Muscle layer of colon (tissue), 2 donors: Measurements from ENCODE around the gene TRAF3.

Experiments used
- H3K27ac ChIP-seq: one replicate; pipeline ENCODE4 v1.7.0; 2013; ENCODE audit warnings: low read depth, mild to moderate bottlenecking, low read length, moderate library complexity
- H3K27me3 ChIP-seq, 2 donors: one replicate each; pipeline ENCODE4 v1.7.0; 2013; ENCODE audit warnings: low read length in 2 of 2, mild to moderate bottlenecking in 2 of 2; ENCODE audit not compliant: insufficient read depth in 2 of 2, control insufficient read depth in 1 of 2
- H3K36me3 ChIP-seq: one replicate; pipeline ENCODE4 v1.7.0; 2013; ENCODE audit warnings: mild to moderate bottlenecking, low read length; ENCODE audit not compliant: insufficient read depth
- H3K4me1 ChIP-seq: one replicate; pipeline ENCODE4 v1.7.0; 2013; ENCODE audit warnings: mild to moderate bottlenecking, low read length; ENCODE audit not compliant: insufficient read depth
- H3K4me3 ChIP-seq, 2 donors: one replicate each; pipeline ENCODE4 v1.7.0; 2013; ENCODE audit warnings: low read length in 2 of 2, low read depth in 1 of 2, mild to moderate bottlenecking in 1 of 2, moderate library complexity in 1 of 2
- H3K9ac ChIP-seq: one replicate; pipeline ENCODE4 v1.7.0; 2013; ENCODE audit warnings: low read length
- H3K9me3 ChIP-seq: one replicate; pipeline ENCODE4 v1.7.0; 2013; ENCODE audit warnings: mild to moderate bottlenecking, low read length
- donor health status: abdominal sarcoma.
- donor health status: Adenocarcinoma of cecum.

The TRAF3 gene

GRCh38 chr14:102911541-102911951 is 134.3 kb downstream of the TRAF3 start:
- Histone ChIP-seq H3K36me3 (no peaks in the 10 kb centered on the region), H3K9ac (no peak overlapping the region), H3K27me3 (no peaks in the 10 kb centered on the region), H3K4me3 (no peak overlapping the region), H3K4me1 (no peaks in the 10 kb centered on the region), H3K9me3 (no peaks in the 10 kb centered on the region), H3K27ac (no peak overlapping the region)

DNA sequence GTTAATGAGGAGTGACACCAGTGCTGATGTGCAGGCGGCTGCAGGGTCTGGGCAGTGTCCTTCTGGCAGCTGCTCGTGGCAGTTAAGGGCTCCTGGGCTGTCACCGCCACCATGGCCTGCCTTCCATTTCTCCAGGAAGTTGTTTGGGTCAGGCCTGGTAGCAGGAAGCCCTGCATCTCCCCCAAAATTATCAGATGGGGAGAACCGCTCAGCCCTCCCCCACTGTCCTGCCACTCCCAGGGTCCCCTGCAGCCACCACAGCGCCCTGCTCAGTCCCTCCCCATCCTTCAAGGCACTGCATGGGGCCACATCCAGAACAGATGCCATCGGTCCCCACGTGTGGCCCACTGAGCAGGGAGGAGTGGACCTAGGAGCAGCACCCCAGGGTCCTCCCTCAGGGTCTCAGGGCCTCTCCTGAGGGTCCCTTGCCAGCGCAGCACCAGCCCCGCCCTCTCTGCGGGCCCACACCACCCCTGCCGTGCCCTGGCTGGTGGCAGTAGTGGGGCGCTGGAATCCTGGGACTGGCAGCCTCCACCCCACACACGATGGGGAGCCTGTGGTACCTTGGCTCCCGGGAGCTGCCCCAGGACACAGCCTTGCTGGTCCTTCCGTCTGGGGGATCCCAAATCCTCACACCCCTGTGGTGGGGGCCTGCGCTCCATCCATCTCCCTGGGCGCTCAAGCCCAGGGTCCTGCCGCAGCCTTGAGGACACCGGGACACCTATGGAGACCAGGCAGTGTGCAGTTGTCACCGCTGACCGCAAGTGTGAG is 134.9 kb downstream of the TRAF3 start:
- H3K4me3 ChIP-seq, result no peak overlapping the region
- H3K27ac ChIP-seq, result no peak overlapping the region
- H3K9me3 ChIP-seq, result no peaks in the 10 kb centered on the region
- H3K9ac ChIP-seq, result no peak overlapping the region
- H3K4me1 ChIP-seq, result no peaks in the 10 kb centered on the region
- no peaks in the 10 kb centered on the region for H3K36me3 ChIP-seq
- no peaks in the 10 kb centered on the region for H3K27me3 ChIP-seq

- Histone ChIP-seq H3K27me3 (no peaks in the 10 kb centered on the region), H3K9ac (no peak overlapping the region), H3K4me3 (no peak overlapping the region), H3K36me3 (no peaks in the 10 kb centered on the region), H3K4me1 (no peaks in the 10 kb centered on the region), H3K9me3 (no peaks in the 10 kb centered on the region), H3K27ac (no peak overlapping the region)
These were observed 136.3 kb downstream of the TRAF3 start for GRCh38 chr14:102913341-102914211.

DNA sequence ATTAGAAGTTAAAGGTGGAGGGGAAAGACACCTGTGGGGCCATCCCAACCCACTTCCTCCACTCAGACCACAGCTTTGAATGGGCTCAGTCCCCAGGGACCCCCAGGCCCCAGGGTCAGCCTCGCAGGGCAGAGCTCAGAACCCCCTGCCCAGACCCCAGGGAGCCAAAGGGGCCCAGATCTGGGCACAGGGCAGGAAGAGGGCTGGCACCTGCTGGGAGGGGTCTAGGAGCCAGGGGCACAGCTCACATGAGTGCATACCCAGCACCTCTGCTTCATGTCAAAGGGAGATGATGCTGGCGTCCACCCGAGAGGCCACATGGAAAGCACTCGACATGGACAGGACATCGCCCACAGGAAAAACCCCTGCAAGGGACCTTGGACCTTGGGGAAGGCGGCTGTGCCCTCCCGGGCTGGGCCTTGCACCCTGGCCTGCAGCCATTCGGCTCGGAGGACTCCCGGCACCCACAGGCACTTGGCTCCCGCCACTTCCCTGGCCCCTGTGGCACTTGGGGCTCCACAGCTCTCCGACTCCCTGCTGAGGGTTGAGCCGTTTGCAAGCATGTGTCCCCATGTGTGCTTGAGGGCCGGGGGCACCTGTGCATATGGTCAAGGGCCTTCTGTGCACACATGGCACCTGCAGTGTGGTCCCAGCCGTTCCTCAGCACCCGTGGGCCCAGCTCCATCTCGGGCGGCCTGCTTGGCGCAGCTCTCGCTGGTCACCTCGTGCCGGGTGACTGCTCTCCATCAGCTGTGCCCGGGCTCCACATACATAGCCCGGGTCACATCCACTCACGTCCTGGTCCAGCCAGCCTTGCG is 137.4 kb downstream of the TRAF3 start:
- H3K27me3 ChIP-seq, result no peaks in the 10 kb centered on the region
- H3K4me1 ChIP-seq, result no peaks in the 10 kb centered on the region
- H3K27ac ChIP-seq, result no peak overlapping the region
- H3K9ac ChIP-seq, result no peak overlapping the region
- no peak overlapping the region for H3K4me3 ChIP-seq
- H3K9me3 ChIP-seq, result no peaks in the 10 kb centered on the region
- H3K36me3 ChIP-seq, result no peaks in the 10 kb centered on the region

- Histone ChIP-seq H3K4me1 (no peaks in the 10 kb centered on the region), H3K9ac (no peak overlapping the region), H3K27ac (no peak overlapping the region), H3K4me3 (no peak overlapping the region), H3K27me3 (no peaks in the 10 kb centered on the region), H3K36me3 (no peaks in the 10 kb centered on the region), H3K9me3 (no peaks in the 10 kb centered on the region)
These were observed 138.3 kb downstream of the TRAF3 start for GRCh38 chr14:102915292-102916110.

GRCh38 chr14:102916347-102917055 is 139.3 kb downstream of the TRAF3 start:
- H3K9me3 ChIP-seq, result no peaks in the 10 kb centered on the region
- no peak overlapping the region for H3K27ac ChIP-seq
- H3K36me3 ChIP-seq, result no peaks in the 10 kb centered on the region
- H3K9ac ChIP-seq, result no peak overlapping the region
- no peak overlapping the region for H3K4me3 ChIP-seq
- no peaks in the 10 kb centered on the region for H3K4me1 ChIP-seq
- no peaks in the 10 kb centered on the region for H3K27me3 ChIP-seq

GRCh38 chr14:102917056-102917385 is 139.8 kb downstream of the TRAF3 start:
- Histone ChIP-seq H3K36me3 (no peaks in the 10 kb centered on the region), H3K27me3 (peaks cover 0 to 3% of the 10 kb centered on the region in 2 donors), H3K9me3 (no peaks in the 10 kb centered on the region), H3K4me3 (no peak overlapping the region), H3K27ac (no peak overlapping the region), H3K9ac (no peak overlapping the region), H3K4me1 (no peaks in the 10 kb centered on the region)

DNA sequence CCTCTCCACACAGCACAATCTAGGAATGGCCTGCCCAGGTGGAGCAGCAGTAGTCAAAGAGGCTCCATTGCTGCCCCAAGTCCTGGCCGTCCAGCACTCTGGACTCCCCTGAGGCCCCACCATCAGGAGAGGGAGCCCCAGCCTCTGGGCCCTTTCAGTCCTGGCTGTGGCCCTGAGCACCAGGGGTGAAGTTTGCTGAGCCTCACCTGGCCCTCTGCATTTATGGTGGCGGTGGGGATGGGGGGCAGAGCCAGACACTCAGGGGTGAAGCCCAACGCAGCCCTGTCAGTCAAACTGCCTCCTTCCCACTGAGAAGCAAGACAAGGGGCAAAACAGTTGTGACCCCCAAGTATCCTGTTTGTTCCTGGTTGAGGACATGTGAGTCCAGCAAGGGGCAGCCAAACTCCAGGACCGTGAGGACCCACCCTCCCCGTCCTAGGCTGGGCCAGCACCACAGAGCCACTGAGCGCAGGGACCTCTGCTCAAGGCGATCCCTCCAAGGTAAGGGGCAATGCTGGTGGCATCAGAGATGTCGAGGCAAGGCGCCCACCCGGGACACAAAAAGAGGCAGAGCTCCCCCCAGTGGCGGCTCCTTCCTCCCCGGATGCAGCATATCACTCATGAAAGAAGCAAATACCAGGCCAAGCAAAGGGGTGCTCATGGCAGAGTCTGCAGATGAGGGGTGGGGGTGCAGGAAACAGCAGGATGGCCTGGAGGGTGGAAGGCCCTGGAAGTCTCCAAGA is 140.4 kb downstream of the TRAF3 start:
- Histone ChIP-seq H3K36me3 (no peaks in the 10 kb centered on the region), H3K9me3 (no peaks in the 10 kb centered on the region), H3K27ac (no peak overlapping the region), H3K4me1 (no peaks in the 10 kb centered on the region), H3K4me3 (no peak overlapping the region), H3K27me3 (peaks cover 0 to 9% of the 10 kb centered on the region in 2 donors), H3K9ac (no peak overlapping the region)

DNA sequence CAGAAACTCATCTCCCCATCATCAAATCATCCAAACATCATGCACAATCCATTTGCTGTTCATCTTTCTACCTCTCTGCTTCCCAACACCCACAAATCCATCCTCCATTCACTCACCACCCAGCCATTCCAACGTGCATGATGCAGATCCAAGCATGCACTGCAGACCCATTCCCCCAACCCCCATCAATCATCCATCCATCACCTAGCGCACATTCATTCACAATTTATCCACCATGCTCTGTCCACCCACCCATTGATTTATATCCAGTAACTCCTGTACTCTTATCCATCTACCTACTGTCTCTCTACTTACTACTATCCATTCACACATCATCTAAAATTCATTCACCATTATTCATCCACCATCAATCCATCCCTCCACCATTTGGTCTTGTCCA is 141.2 kb downstream of the TRAF3 start:
- no peak overlapping the region for H3K4me3 ChIP-seq
- H3K27me3 ChIP-seq, result peaks cover 0 to 17% of the 10 kb centered on the region in 2 donors
- H3K9ac ChIP-seq, result no peak overlapping the region
- H3K36me3 ChIP-seq, result no peaks in the 10 kb centered on the region
- H3K4me1 ChIP-seq, result no peaks in the 10 kb centered on the region
- H3K9me3 ChIP-seq, result no peaks in the 10 kb centered on the region
- no peak overlapping the region for H3K27ac ChIP-seq
